HepG2 (cell line): ENCODE results near the gene RPS6KL1. TPM values are rescaled to one million over a fixed set of nuclear protein-coding genes. Genes with fewer than 3 reads are reported as not detected.
"Not testable (repeated sequence)": the region's sequence is repeated elsewhere in the genome, so short reads cannot be mapped to it uniquely, and the experiment has no call there.

Experiments
- ATAC-seq: fragments of 200-7000 bp; cut with Tn5 transposase; 3 replicates; pipeline ENCODE4 v1.9.1; 2020; ENCODE audit warnings: mild to moderate bottlenecking, moderate library complexity
- BruUV-seq: library from RNA; stranded (reverse); fragments of 400-500 nt; replicated peaks from 2 replicates; lab custom pipeline; 2021; lab: Mats Ljungman, UMichigan
- CTCF ChIA-PET: fragments of 300-600 bp; formaldehyde crosslinking; extraction: SDS; loops from one replicate; lab custom pipeline; 2021; ENCODE audit warnings: low total read pairs, inconsistent platforms, low intra/inter-chr PET ratio; lab: Yijun Ruan, JAX
- POLR2A ChIA-PET: fragments of 350-600 bp; sonication (Branson Sonifier 250); formaldehyde crosslinking; loops from one replicate; lab custom pipeline; 2020; ENCODE audit warnings: antibody characterized with exemption, inconsistent platforms; lab: Yijun Ruan, JAX
- DNase-seq: peaks from one replicate; pipeline ENCODE4 v3.0.0-alpha.2; 2015; ENCODE audit warnings: low spot score
- FAIRE-seq: peaks from 3 replicates; lab custom pipeline; 2011; peaks lifted over from hg19 to GRCh38; lab: Jason Lieb, UNC
- H2AFZ ChIP-seq: one replicate; pipeline ENCODE4 v1.6.1; 2011; ENCODE audit warnings: low read length, inconsistent platforms
- H3K27ac ChIP-seq: fragments of 300-600 bp; 3 replicates; pipeline ENCODE4 v1.8.0; 2011; ENCODE audit warnings: mixed run types, mild to moderate bottlenecking, mixed read lengths, low read length, inconsistent platforms; ENCODE audit not compliant: insufficient read depth; ENCODE audit errors: extremely low read length
- H3K27me3 ChIP-seq, 2 experiments: fragments of 200-600 bp in 1 of 2; 2 replicates in 1 of 2; 3 replicates in 1 of 2; pipeline versions ENCODE4 v1.6.0 to v1.8.0; 2011; ENCODE audit warnings: low read length in 2 of 2, mild to moderate bottlenecking in 2 of 2, moderate library complexity in 2 of 2, inconsistent platforms in 1 of 2; ENCODE audit not compliant: insufficient read depth in 2 of 2, control insufficient read depth in 1 of 2
- H3K36me3 ChIP-seq, 2 experiments: fragments of 200-600 bp in 1 of 2; replicated peaks in 1 of 2; 2 replicates in 1 of 2; 3 replicates in 1 of 2; pipeline versions ENCODE4 v1.5.1 to v1.8.0; 2011; ENCODE audit warnings: low read length in 2 of 2, inconsistent platforms in 1 of 2; ENCODE audit not compliant: insufficient read depth in 2 of 2, control insufficient read depth in 1 of 2
- H3K4me1 ChIP-seq: 2 replicates; pipeline ENCODE4 v1.5.1; 2012; ENCODE audit warnings: low read length, inconsistent platforms; ENCODE audit not compliant: insufficient read depth
- H3K4me2 ChIP-seq: 2 replicates; pipeline ENCODE4 v1.6.0; 2011; ENCODE audit warnings: low read depth, low read length, inconsistent platforms
- H3K4me3 ChIP-seq, 3 experiments: fragments of 200-600 bp in 1 of 3; sonication (generic), shearing (Covaris generic) in 1 of 3; replicated peaks in 1 of 3; 2 replicates each; pipeline ENCODE4 v1.5.1; 2011 to 2016; ENCODE audit warnings: low read length in 3 of 3, inconsistent platforms in 2 of 3, low read depth in 2 of 3, mild to moderate bottlenecking in 2 of 3, control low read depth in 1 of 3, mixed read lengths in 1 of 3; ENCODE audit not compliant: insufficient read depth in 1 of 3
- H3K79me2 ChIP-seq: one replicate; pipeline ENCODE4 v1.6.1; 2011; ENCODE audit warnings: low read length, inconsistent platforms; ENCODE audit not compliant: insufficient read depth
- H3K9ac ChIP-seq: 2 replicates; pipeline ENCODE4 v1.6.0; 2011; ENCODE audit warnings: mild to moderate bottlenecking, low read depth, low read length, inconsistent platforms; ENCODE audit not compliant: insufficient read depth
- H3K9me3 ChIP-seq: 2 replicates; pipeline ENCODE4 v1.5.1; 2012; ENCODE audit warnings: mild to moderate bottlenecking, low read length
- H4K20me1 ChIP-seq: 2 replicates; pipeline ENCODE4 v1.6.0; 2011; ENCODE audit warnings: inconsistent platforms, mild to moderate bottlenecking, low read length, moderate library complexity; ENCODE audit not compliant: insufficient read depth
- KAT8 ChIP-seq: IDR thresholded peaks from 2 replicates; pipeline ENCODE4 v1.6.1; 2016; ENCODE audit warnings: missing genetic modification reagents, missing compliant biosample characterization
- RBFOX2 ChIP-seq: fragments of 200-400 bp; formaldehyde crosslinking; IDR thresholded peaks from 2 replicates; pipeline ENCODE4 v1.6.1; 2017; ENCODE audit warnings: low read depth, mild to moderate bottlenecking, low read length
- WGBS: methylation state at CpG from one replicate; pipeline ENCODE4 v1.1.6; 2017; ENCODE audit warnings: low lambda C conversion rate; 5-methylcytosine and 5-hydroxymethylcytosine counted together
- in situ Hi-C: cut with HindIII; loops from 2 replicates; pipeline ENCODE4 v1.10.0; 2017; ENCODE audit warnings: low pct_unique_long_range_greater_than_20kb; ENCODE audit not compliant: extremely low pct_ligation_motif_present
- intact Hi-C: fragments of 100-400 bp; cut with micrococcal nuclease; formaldehyde crosslinking; loops from one replicate; pipeline ENCODE4 v1.10.0; 2022; ENCODE audit not compliant: unreplicated experiment
- polyA plus RNA-seq, 8 experiments: library from polyadenylated mRNA; depleted of rRNA in 3 of 8; stranded (reverse) in 7 of 8; unstranded in 1 of 8; fragments of >200 nt; fragmentation: Illumina TruSeq in 4 of 8; extraction: Trizol in 4 of 8; gene quantifications; 2 replicates each; pipeline versions ENCODE4 v1.2.1 to v1.2.3, GENCODE V29; 2011 to 2016; ENCODE audit warnings: low read depth in 4 of 8, missing spikeins in 1 of 8, mixed read lengths in 1 of 8; ENCODE audit not compliant: insufficient read depth in 1 of 8
- total RNA-seq, 5 experiments: library from RNA; depleted of rRNA; stranded (reverse); fragments of >200 nt; fragmentation: Illumina TruSeq; extraction: Trizol; gene quantifications; 2 replicates each; pipeline ENCODE4 v1.2.3, GENCODE V29; 2016; ENCODE audit warnings: low read depth in 1 of 5

The RPS6KL1 gene
- total and polyA plus RNA-seq, 2 of the 13 experiments (the other 11 are each of a cell fraction or from before 2014, with no cell fraction given): 6.5 to 11.5 TPM

- Histone ChIP-seq H2AFZ (no peak overlapping the region), H4K20me1 (no peaks in the 10 kb centered on the region), H3K9ac (no peak overlapping the region), H3K4me3 (no peak overlapping the region), H3K27ac (no peak overlapping the region), H3K9me3 (no peaks in the 10 kb centered on the region), H3K36me3 (no peaks in the 10 kb centered on the region), H3K27me3 (peaks cover 0 to 2% of the 10 kb centered on the region in 2 experiments; a peak in 2 of 5 replicates), H3K79me2 (no peaks in the 10 kb centered on the region), H3K4me2 (peak overlapping the region; percentile 43; the same call in 1 of the 2 replicates), H3K4me1 (peaks cover 39% of the 10 kb centered on the region)
- CTCF ChIA-PET: no interaction called here
- WGBS: 7% methylated on average over 3 of the region's 4 CpGs
- no peak for TF ChIP-seq RBFOX2
- POLR2A ChIA-PET: interaction anchor here (0.5 to 1.0 kb wide), 3 partner anchors 11 to 95 kb away, joined by 3 read pairs; partner anchors contain the start of gene RPS6KL1
- intact Hi-C loops (no loop called here), in situ Hi-C loops (no loop called here)
- no TSS peak for BruUV-seq
- ATAC-seq (peak; percentile 44), DNase-seq (no peak), FAIRE-seq (no peak)
Observed at GRCh38 chr14:74934041-74934440, 11.0 kb upstream of the RPS6KL1 start.

- CTCF ChIA-PET, ATAC-seq, H4K20me1 ChIP-seq, BruUV-seq, H3K27me3 ChIP-seq, H3K79me2 ChIP-seq, H3K9me3 ChIP-seq, DNase-seq, FAIRE-seq, in situ Hi-C loops, H3K36me3 ChIP-seq, H3K27ac ChIP-seq, H3K9ac ChIP-seq, intact Hi-C loops: not testable (repeated sequence)
- Histone ChIP-seq H3K4me3 (peak overlapping the region in 2 of 3 experiments; percentile 49 to 61; a peak in 3 of 6 replicates), H3K4me2 (peak overlapping the region; percentile 87), H2AFZ (peak overlapping the region; percentile 100), H3K4me1 (peaks cover 39% of the 10 kb centered on the region)
- POLR2A ChIA-PET: interaction anchor here (2.5 kb wide), 1 partner anchor 10 kb away, joined by 10 read pairs; the partner anchor contains the start of gene RPS6KL1
- WGBS: 66% methylated on average over 4 of the region's 4 CpGs
- TF ChIP-seq KAT8 (CRISPR knock-in tag): 0 out of 2 replicates have a peak, but pooled peaks have one; percentile 2
Observed at GRCh38 chr14:74932936-74933335, 9.9 kb upstream of the RPS6KL1 start.
